Small intestine (tissue), 7 donors: Measurements from ENCODE around the gene ARHGAP42. TPM values are rescaled to one million over a fixed set of nuclear protein-coding genes. Genes with fewer than 3 reads are reported as not detected.

ENCODE experiments used
- DNase-seq, 2 donors: peaks; one replicate each; pipeline versions ENCODE4 v3.0.0 to v3.0.0-alpha.2; 2013
- FAIRE-seq: peaks from 2 replicates; lab custom pipeline; 2012; peaks lifted over from hg19 to GRCh38; lab: Jason Lieb, UNC
- H3K27ac ChIP-seq, 3 donors: one replicate each; pipeline ENCODE4 v1.5.1; 2013; ENCODE audit warnings: low read length in 2 of 3, mild to moderate bottlenecking in 2 of 3, control low read depth in 1 of 3, inconsistent platforms in 1 of 3, low read depth in 1 of 3, moderate library complexity in 1 of 3
- H3K27me3 ChIP-seq, 3 donors: one replicate each; pipeline ENCODE4 v1.6.1; 2013; ENCODE audit warnings: low read length in 3 of 3, inconsistent platforms in 1 of 3; ENCODE audit not compliant: control insufficient read depth in 3 of 3, insufficient read depth in 3 of 3
- H3K36me3 ChIP-seq, 3 donors: one replicate each; pipeline ENCODE4 v1.6.1; 2013; ENCODE audit warnings: low read length in 3 of 3, inconsistent platforms in 1 of 3, low read depth in 1 of 3, mild to moderate bottlenecking in 1 of 3, moderate library complexity in 1 of 3; ENCODE audit not compliant: control insufficient read depth in 3 of 3, insufficient read depth in 2 of 3
- H3K4me1 ChIP-seq, 3 donors: one replicate each; pipeline ENCODE4 v1.6.1; 2013; ENCODE audit warnings: low read length in 2 of 3, inconsistent platforms in 1 of 3, low read depth in 1 of 3, mild to moderate bottlenecking in 1 of 3, moderate library complexity in 1 of 3; ENCODE audit not compliant: control insufficient read depth in 3 of 3, insufficient read depth in 2 of 3
- H3K4me3 ChIP-seq, 3 donors: one replicate each; pipeline ENCODE4 v1.5.1; 2013; ENCODE audit warnings: low read length in 3 of 3, control low read depth in 1 of 3, inconsistent platforms in 1 of 3, low read depth in 1 of 3, mild to moderate bottlenecking in 1 of 3, moderate library complexity in 1 of 3
- H3K9me3 ChIP-seq, 2 donors: one replicate each; pipeline ENCODE4 v1.6.1; 2013; ENCODE audit warnings: low read depth in 1 of 2, low read length in 1 of 2; ENCODE audit not compliant: control insufficient read depth in 2 of 2, insufficient read depth in 1 of 2
- WGBS, 3 donors: extraction: QIAGEN DNeasy Blood & Tissue Kit; methylation state at CpG; one replicate each; pipeline ENCODE4 v1.1.7; 2013; 5-methylcytosine and 5-hydroxymethylcytosine counted together
- polyA plus RNA-seq, 4 donors: library from polyadenylated mRNA; stranded (reverse) in 3 of 4; unstranded in 1 of 4; fragments of 200-250 nt in 3 of 4; fragments of 120-200 nt in 1 of 4; gene quantifications; one replicate each; pipeline versions ENCODE4 v1.2.1 to v1.2.3, GENCODE V29; 2013
- donor health status: healthy with polysubstance abuse.
- donor health status: control.
- donor health status: control.
- donor health status: Bipolar disorder and iron deficiency.
- donor health status: healthy.

ARHGAP42 gene
- polyA plus RNA-seq, 4 donors = 4.3 to 17.0 (median 14.9) TPM

DNA sequence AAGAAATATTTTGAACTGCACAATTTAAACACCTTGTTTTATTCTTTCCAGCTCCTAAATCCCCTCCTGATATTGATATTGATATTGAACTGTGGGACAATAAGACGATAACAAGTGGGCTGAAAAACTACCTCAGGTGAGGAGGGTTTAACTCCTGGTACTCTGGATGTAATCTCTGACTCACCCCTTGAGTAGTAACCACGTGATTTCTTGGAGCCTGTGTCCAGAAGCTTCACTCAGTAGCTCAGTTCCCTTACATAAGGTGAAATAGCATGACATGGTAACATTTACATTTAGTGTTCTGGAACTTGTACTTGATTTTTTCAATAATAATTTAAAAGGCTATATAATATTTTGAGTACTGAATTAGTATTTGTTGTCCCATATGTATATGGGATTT, 274.5 kb downstream of the ARHGAP42 start:
- no peak for FAIRE-seq
- Histone ChIP-seq H3K27me3 (no peaks in the 10 kb centered on the region), H3K4me3 (no peak overlapping the region), H3K27ac (no peak overlapping the region), H3K4me1 (no peaks in the 10 kb centered on the region), H3K9me3 (no peaks in the 10 kb centered on the region), H3K36me3 (peaks cover 0 to 7% (median 6%) of the 10 kb centered on the region in 3 donors)
- 67 to 74% (median 72%) methylated on average over 2 of the region's 2 CpGs for WGBS, 3 donors
- DNase-seq = no peak

DNA sequence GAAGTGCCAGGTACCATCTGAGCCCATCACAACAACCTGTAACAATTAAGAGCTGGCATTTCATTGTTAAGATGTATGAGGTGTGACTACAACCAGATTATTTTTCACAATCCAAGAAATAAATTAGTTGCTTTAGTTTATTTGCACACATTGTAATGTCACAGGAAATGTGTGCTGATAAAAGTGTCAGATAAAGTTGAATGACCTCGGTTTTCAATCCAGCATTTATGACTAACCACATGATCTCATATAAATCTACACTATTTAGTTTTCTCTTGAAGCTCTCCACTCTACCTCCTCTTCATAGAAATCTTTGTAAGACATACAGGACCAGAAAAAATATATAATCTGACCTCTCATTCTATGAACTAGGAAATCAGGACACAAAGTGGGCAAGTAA, 276.3 kb downstream of the ARHGAP42 start:
- no peak overlapping the region for H3K4me3 ChIP-seq
- no peak for DNase-seq
- H3K36me3 ChIP-seq = peaks cover 0 to 11% (median 6%) of the 10 kb centered on the region in 3 donors
- H3K4me1 ChIP-seq = no peaks in the 10 kb centered on the region
- peaks cover 0 to 4% of the 10 kb centered on the region in 2 donors for H3K9me3 ChIP-seq
- no peak for FAIRE-seq
- 9 to 24% (median 14%) methylated on average over 1 of the region's 1 CpG for WGBS, 3 donors
- no peaks in the 10 kb centered on the region for H3K27me3 ChIP-seq
- H3K27ac ChIP-seq = no peak overlapping the region

DNA sequence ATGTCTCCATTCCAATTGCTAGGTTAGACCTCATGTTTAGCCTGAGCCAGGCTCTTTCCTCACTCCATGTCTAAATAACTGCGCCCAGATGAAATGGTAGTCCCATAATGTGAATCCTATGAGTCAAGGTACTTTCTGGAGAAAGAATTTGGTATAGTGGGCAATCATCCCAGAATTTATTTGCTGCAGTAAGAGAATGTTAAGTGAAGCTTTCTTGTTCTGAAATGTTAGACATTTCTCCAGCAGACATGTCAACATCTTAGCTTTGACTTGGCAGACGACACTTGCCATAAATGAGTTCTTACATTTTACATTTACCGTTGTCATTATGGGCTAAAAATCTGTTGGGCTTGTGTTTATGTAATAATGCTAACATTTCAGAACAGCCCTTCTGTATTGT, 277.3 kb downstream of the ARHGAP42 start:
- H3K27me3 ChIP-seq = no peaks in the 10 kb centered on the region
- H3K9me3 ChIP-seq = peaks cover 0 to 4% of the 10 kb centered on the region in 2 donors
- no peak overlapping the region for H3K4me3 ChIP-seq
- no peaks in the 10 kb centered on the region for H3K4me1 ChIP-seq
- WGBS, 3 donors = 86 to 92% (median 90%) methylated on average over 3 of the region's 3 CpGs
- no peak overlapping the region for H3K27ac ChIP-seq
- no peak for DNase-seq
- H3K36me3 ChIP-seq = peaks cover 0 to 11% (median 6%) of the 10 kb centered on the region in 3 donors
- FAIRE-seq = no peak

DNA sequence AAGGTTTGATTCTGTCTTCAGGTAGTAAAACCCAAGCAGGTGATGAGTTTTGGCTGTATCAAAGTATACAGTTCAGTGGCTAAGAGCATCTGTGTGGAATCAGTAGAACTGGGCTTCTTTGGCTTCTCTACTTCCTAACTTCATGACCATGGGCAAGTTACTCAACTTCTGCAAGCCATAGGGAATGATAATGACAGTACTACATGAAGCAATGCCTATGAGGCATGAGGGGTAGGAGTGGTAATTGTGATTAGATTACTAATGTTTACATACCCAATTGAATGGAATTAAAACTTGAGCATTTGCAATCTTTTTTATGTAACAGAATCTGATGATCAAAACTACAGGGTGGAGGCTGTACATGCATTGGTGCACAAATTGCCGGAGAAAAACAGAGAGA, 278.3 kb downstream of the ARHGAP42 start:
- WGBS, 3 donors = 85 to 95% (median 90%) methylated on average over 1 of the region's 1 CpG
- H3K27me3 ChIP-seq = no peaks in the 10 kb centered on the region
- DNase-seq = no peak
- H3K27ac ChIP-seq = no peak overlapping the region
- peaks cover 0 to 10% of the 10 kb centered on the region in 2 donors for H3K9me3 ChIP-seq
- H3K4me3 ChIP-seq = no peak overlapping the region
- H3K36me3 ChIP-seq = peaks cover 0 to 14% (median 8%) of the 10 kb centered on the region in 3 donors
- H3K4me1 ChIP-seq = no peaks in the 10 kb centered on the region
- no peak for FAIRE-seq

DNA sequence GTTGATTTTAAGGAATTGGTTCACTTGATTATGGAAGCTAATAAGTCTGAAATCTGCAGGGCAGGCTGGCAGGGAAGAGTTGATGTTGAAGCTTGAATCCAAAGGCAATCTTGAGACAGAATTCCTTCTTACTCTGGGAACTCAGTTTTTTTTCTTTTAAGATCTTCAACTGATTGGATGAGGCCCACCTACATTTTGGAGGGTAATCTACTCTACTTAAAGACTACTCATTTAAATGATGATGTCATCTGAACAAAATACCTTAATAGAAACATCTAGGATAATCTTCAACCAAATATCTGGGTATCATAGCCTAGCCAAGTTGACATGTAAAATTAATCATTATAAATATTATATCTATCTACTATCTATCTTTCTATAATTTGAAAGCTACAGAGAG, 279.3 kb downstream of the ARHGAP42 start:
- no peaks in the 10 kb centered on the region for H3K4me1 ChIP-seq
- no peak for FAIRE-seq
- peaks cover 0 to 13% of the 10 kb centered on the region in 2 donors for H3K9me3 ChIP-seq
- H3K27me3 ChIP-seq = no peaks in the 10 kb centered on the region
- no peak for DNase-seq
- peaks cover 0 to 18% (median 6%) of the 10 kb centered on the region in 3 donors for H3K36me3 ChIP-seq
- no peak overlapping the region for H3K4me3 ChIP-seq
- no peak overlapping the region for H3K27ac ChIP-seq

DNA sequence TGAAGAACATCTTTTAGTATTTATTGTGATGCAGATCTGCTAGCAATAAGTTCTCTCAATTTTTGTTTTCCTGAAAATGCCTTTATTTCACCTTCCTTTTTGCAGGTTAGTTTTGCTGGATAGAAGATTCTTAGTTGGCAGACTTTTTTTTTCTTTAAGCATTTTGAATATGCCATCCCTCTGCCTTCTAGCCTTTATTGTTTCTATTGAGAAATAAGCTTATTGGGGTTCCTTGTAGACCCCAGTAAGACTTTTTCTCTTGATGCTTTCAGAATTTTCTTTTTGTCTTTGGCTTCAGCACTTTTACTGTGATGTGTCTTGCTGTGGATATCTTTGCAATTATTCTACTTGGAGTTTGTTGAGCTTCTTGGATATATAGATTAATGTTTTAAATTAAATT, 281.9 kb downstream of the ARHGAP42 start:
- Histone ChIP-seq H3K27me3 (no peaks in the 10 kb centered on the region), H3K4me3 (no peak overlapping the region), H3K27ac (no peak overlapping the region), H3K9me3 (peaks cover 0 to 13% of the 10 kb centered on the region in 2 donors), H3K4me1 (no peaks in the 10 kb centered on the region), H3K36me3 (peaks cover 0 to 17% (median 5%) of the 10 kb centered on the region in 3 donors)
- DNase-seq (no peak), FAIRE-seq (no peak)

DNA sequence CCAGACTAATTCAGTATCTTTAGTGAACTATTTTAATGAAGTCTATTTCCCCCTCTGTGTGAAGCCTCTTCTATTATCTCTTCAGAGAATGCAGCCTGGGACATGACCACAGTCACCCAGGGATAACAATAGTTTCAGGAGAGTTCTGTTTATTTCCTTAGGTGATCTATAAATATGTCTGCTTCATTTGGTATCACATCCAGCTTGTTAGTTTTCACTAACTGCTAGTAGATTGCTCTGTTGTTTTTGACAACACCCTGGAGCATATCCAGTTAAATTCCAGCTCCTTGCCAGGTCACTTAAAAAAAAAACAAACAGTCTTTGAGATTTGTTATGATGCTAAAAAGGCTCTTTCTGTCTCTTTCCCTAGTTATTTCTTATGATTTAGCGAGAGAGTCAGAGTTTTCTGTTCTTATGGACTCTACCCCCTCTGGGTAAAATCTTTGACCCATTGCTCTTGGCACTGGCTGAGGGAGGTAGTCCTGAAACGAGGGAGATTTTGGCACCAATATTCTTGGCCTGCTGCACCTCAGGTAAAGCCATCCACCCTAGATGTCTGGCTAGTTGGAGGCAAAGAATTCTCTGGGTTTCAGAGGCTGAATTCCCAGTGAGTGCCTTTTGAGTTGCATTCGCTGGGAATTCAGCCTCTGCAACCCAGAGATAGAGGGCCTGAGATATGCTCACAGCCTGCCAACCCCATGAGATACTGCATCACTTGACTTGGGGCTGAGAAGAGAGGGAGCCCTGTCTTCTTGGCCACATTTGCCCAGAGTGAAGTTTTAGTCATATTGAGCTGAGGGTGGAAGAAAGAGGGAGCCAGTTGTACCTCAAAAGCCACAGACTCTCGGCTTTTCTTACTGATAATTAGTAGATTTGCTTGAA, 283.4 kb downstream of the ARHGAP42 start:
- Histone ChIP-seq H3K27me3 (no peaks in the 10 kb centered on the region), H3K4me3 (no peak overlapping the region), H3K36me3 (peaks cover 0 to 17% (median 2%) of the 10 kb centered on the region in 3 donors), H3K27ac (no peak overlapping the region), H3K4me1 (no peaks in the 10 kb centered on the region), H3K9me3 (peaks cover 0 to 13% of the 10 kb centered on the region in 2 donors)
- no peak for DNase-seq
- FAIRE-seq = no peak
- 74 to 84% (median 76%) methylated on average over 4 of the region's 4 CpGs for WGBS, 3 donors

DNA sequence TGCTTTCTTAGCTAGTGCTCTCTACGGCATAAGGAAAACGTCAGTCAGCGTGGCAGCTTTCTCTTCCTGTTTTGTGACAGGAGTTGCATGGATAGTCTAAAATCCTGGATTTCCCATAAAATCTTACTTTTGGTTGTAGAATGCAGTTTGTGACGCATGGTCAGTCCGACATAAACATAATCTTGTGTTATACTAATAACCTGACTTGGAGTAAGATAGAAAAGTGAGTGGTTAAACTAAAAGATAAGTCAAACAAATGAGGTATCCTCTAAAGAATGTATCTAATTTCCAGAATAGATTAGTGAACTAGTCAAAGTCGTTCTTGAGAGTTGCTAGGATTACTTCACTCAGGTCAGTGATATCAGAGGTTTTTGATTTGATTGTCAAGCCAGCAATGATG, 285.0 kb downstream of the ARHGAP42 start:
- 76 to 85% (median 82%) methylated on average over 6 of the region's 6 CpGs for WGBS, 3 donors
- peaks cover 0 to 13% of the 10 kb centered on the region in 2 donors for H3K9me3 ChIP-seq
- H3K27ac ChIP-seq = no peak overlapping the region
- H3K4me1 ChIP-seq = no peaks in the 10 kb centered on the region
- peaks cover 2 to 25% (median 3%) of the 10 kb centered on the region in 3 donors for H3K36me3 ChIP-seq
- no peak overlapping the region for H3K4me3 ChIP-seq
- no peaks in the 10 kb centered on the region for H3K27me3 ChIP-seq
- no peak for DNase-seq
- no peak for FAIRE-seq
